GM21381 (cell line): ENCODE results near the gene KRT26.

Source experiments
- ATAC-seq: cut with Tn5 transposase; IDR thresholded peaks from one replicate; pipeline ENCODE4 v1.9.1; 2021; ENCODE audit warnings: mild to moderate bottlenecking, moderate library complexity; ENCODE audit not compliant: unreplicated experiment

KRT26 gene

DNA sequence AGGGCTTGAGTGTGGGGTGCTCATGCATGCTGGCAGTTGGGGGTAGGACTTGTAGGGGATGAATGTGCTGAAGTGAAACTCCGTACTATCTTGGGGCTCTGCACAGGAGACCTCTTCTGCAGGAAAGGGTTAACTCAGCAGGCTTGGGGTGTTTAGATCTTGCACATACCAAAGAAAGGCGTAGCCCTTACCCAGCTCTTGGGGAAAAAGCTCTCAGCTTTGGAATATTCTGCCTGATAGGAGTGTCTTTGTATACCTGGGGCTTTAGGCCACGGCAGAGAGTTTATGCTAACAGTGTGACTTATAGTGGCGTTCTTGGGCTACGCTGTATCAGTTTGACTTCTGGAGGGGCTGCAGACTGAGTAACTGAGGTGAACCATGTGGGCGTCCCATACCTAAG lies 38.0 kb downstream of the KRT26 start:
- no peak for ATAC-seq

DNA sequence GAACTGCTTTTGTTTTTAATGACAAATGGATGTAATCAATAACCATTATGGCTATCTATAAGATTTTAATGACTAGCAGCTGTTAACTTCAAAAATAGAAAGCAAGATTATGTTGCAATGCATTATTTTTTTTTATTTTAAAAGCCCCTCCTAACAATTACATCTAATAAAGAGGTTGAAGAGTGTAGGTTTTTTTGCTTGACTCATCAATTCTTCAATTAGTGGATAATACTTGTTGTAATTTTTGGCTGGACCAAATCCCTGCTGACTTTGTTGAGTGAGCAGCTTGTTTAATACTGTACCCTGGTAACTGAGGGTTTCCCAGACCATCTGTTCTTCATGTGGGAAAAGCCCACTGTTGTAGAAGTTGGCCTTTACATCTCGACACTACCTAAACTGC lies 41.0 kb downstream of the KRT26 start:
- ATAC-seq = no peak

DNA sequence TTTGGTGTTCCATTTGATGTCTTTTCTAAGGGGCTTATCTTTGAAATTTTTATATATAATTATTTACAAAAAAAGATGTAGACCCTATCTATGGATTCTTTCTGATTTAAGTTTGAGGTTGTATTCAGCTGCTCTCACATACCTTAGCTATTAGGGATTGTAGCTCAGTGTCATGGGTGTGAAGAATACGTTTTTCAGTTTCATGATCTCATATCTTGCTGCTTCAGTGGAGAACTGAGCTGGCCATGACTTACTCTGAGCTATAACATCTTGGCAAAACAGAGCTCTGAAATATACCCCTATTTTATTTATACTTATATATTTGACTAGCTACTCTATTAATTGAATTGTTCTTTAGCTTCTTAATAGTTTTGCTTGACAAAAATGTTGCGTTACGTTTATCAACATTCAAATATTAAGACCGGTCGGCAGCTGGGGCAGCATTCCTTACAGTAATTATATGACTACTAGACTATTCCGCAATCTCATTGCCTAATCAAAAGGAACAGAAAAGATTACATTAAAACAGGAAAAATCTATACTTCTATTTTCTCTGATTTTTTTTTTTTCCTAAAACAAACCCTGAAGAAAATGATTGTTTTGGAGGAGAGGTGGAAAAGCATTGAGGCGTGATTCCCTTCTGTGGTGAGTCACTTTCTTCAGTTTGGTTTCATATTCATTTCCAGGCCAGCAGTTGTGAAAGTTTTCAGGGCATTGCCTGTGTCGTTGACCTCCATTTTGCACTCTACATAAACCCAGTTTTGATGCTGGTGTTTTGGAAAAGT lies 44.4 kb downstream of the KRT26 start:
- no peak for ATAC-seq

DNA sequence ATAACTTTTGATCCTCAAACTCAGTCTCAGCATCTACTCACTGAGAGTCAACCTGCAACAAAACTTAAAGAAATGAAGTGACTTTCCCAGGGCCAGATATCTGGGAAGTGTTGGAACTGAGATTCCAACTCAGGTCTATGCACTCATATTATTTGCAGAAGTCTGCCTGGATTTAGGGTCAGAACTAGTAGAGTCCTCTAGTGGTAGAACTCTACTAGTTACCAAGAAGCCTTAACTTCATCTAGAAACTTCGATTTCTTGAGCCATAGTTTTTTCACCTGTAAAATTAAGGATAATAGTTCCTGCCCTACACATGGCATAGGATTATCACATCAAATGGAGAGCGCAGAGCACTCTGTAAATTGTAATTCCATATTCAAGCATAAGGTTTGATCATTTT lies 45.1 kb downstream of the KRT26 start:
- ATAC-seq = no peak

DNA sequence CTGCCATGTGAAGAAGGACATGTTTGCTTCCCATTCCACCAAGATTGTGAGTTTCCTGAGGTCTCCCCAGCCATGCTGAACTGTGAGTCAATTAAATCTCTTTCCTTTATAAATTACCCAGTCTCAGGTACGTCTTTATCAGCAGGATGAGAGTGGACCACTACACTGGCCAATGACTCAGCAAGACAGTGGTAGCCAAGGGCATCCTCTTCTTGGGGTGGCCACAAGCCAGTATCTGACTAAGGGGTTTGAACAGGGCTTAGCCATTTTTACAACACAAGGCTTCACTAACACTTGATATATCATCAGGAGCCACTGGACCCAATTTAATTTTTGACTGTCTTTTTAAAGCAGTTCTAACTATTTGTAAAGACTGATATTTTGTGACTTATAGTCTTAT lies 47.3 kb downstream of the KRT26 start:
- no peak for ATAC-seq

DNA sequence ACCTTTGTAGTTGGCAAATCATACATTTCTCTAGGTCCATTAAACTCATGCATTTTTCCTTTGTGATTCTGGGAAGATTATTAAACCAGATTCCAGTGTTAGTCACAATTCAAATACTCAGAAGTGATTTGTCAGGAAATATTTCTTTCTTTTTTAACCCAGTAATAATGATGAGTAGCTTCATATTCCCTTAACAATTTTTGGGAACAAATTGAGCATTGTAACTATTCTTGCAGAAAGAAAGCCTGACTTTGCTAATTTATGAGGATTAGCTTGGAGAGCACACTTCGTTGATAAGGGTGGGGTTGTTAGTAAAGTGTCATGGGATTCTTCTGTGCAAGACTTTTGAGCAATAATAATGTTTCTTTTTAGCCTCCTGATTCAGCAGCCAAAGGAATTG lies 49.8 kb downstream of the KRT26 start:
- no peak for ATAC-seq

DNA sequence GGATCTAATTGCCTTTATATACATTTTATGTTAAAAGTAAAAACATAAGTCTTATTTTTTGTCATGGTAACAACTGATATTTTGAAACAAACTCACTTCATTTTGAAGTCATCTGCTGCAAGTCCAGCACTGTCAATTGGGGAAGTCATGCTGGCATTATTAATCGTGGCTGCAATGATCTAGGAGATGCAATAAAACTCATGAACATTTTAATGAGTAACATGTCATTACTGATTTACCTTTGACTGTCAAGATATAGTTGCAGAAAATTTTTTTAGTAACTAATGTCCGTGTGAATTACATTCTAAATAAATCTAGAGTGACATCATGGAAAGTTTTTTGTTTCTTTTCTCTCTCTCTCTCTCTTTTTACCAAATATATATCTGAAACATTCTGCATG lies 51.1 kb downstream of the KRT26 start:
- no peak for ATAC-seq

DNA sequence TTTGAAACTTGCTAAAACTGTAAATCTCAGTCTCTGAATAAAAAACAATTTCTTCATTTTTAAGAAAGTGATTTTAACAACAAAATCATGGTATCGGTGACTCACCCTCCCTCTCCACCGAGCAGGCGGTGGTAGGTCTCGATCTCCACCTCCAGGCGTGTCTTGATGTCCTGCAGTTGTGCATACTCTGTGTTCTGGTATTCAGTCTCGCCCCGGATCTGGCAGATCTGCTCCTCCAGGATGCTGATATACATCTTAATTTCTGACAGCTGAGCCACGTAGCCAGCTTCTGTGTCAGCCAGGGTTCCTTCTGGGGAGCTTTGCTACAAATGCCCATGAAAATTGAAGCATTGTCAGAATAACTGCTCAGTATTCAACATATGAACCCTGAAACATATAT lies 53.1 kb downstream of the KRT26 start:
- ATAC-seq = no peak

DNA sequence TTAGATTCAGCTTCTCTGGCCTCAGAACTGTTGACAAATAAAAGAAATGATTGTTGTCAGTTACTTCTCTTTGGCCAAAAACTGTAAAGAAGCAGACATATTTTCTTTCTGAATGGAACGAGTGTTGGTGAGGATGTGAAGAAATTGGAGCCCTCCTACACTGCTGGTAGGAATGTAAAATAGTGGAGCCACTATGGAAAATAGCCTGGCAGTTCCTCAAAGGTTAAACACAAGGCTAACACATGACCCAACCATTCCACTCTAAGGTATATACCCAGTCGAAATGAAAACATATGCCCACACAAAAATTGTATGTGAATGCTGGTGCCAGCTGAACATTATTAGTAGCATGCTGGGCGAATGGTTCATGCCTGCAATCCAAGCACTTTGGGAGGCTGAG lies 54.2 kb downstream of the KRT26 start:
- ATAC-seq = no peak
